Trophoblast cell (in vitro differentiated cells and primary cell): Measurements from ENCODE around the gene S100A16. TPM values are rescaled to one million over a fixed set of nuclear protein-coding genes. Genes with fewer than 3 reads are reported as not detected.

Experiments
- DNase-seq, 2 donors: peaks; one replicate each; pipeline ENCODE4 v3.0.0-alpha.2; 2016
- H2AFZ ChIP-seq: 2 replicates; pipeline ENCODE4 v1.6.1; 2013; ENCODE audit warnings: low read length, moderate library complexity, mild to moderate bottlenecking; ENCODE audit not compliant: insufficient read depth, poor library complexity
- H2AK5ac ChIP-seq: 2 replicates; pipeline ENCODE4 v1.6.1; 2013; ENCODE audit warnings: mild to moderate bottlenecking, low read length
- H2BK120ac ChIP-seq: 2 replicates; pipeline ENCODE4 v1.6.1; 2013; ENCODE audit warnings: low read length, mild to moderate bottlenecking, moderate library complexity; ENCODE audit not compliant: insufficient read depth, poor library complexity
- H2BK12ac ChIP-seq: 2 replicates; pipeline ENCODE4 v1.6.1; 2013; ENCODE audit warnings: mild to moderate bottlenecking, low read length, moderate library complexity
- H2BK5ac ChIP-seq: 2 replicates; pipeline ENCODE4 v1.6.1; 2013; ENCODE audit warnings: low read length, low read depth, moderate library complexity, mild to moderate bottlenecking; ENCODE audit not compliant: poor library complexity
- H3K14ac ChIP-seq: 2 replicates; pipeline ENCODE4 v1.6.1; 2013; ENCODE audit warnings: mild to moderate bottlenecking, low read length
- H3K18ac ChIP-seq: 2 replicates; pipeline ENCODE4 v1.6.1; 2013; ENCODE audit warnings: mild to moderate bottlenecking, low read length
- H3K23ac ChIP-seq: 2 replicates; pipeline ENCODE4 v1.6.1; 2013; ENCODE audit warnings: low read length
- H3K27ac ChIP-seq: 2 replicates; pipeline ENCODE4 v1.5.1; 2013; ENCODE audit warnings: low read depth, mild to moderate bottlenecking, inconsistent platforms, low read length, moderate library complexity
- H3K27me3 ChIP-seq: 2 replicates; pipeline ENCODE4 v1.6.1; 2013; ENCODE audit warnings: inconsistent platforms, mild to moderate bottlenecking, low read length, moderate library complexity; ENCODE audit not compliant: insufficient read depth
- H3K36me3 ChIP-seq, 2 experiments: 1 replicate in 1 of 2; 2 replicates in 1 of 2; pipeline ENCODE4 v1.6.1; 2013; ENCODE audit warnings: low read length in 2 of 2, mild to moderate bottlenecking in 2 of 2, moderate library complexity in 1 of 2; ENCODE audit not compliant: insufficient read depth in 2 of 2, control insufficient read depth in 1 of 2
- H3K4ac ChIP-seq: 2 replicates; pipeline ENCODE4 v1.6.1; 2013; ENCODE audit warnings: low read depth, mild to moderate bottlenecking, low read length, moderate library complexity
- H3K4me1 ChIP-seq, 2 experiments: 1 replicate in 1 of 2; 2 replicates in 1 of 2; pipeline ENCODE4 v1.6.1; 2013; ENCODE audit warnings: low read length in 2 of 2, mild to moderate bottlenecking in 2 of 2, moderate library complexity in 1 of 2; ENCODE audit not compliant: insufficient read depth in 2 of 2, control insufficient read depth in 1 of 2
- H3K4me2 ChIP-seq: 2 replicates; pipeline ENCODE4 v1.6.1; 2013; ENCODE audit warnings: inconsistent platforms, mild to moderate bottlenecking, low read length, moderate library complexity
- H3K4me3 ChIP-seq: 2 replicates; pipeline ENCODE4 v1.5.1; 2013; ENCODE audit warnings: mild to moderate bottlenecking, low read depth, low read length, inconsistent platforms
- H3K79me1 ChIP-seq: one replicate; pipeline ENCODE4 v1.6.1; 2013; ENCODE audit warnings: low read length
- H3K79me2 ChIP-seq: 2 replicates; pipeline ENCODE4 v1.6.1; 2013; ENCODE audit warnings: low read length, mild to moderate bottlenecking; ENCODE audit not compliant: control insufficient read depth, insufficient read depth, poor library complexity
- H3K9ac ChIP-seq: 2 replicates; pipeline ENCODE4 v1.6.1; 2013; ENCODE audit warnings: mild to moderate bottlenecking, low read length
- H3K9me3 ChIP-seq: 2 replicates; pipeline ENCODE4 v1.6.1; 2013; ENCODE audit warnings: low read depth, mild to moderate bottlenecking, control low read depth, inconsistent platforms, low read length; ENCODE audit not compliant: insufficient read depth
- H4K12ac ChIP-seq: 2 replicates; pipeline ENCODE4 v1.6.1; 2013; ENCODE audit warnings: low read depth, mild to moderate bottlenecking, low read length, moderate library complexity
- H4K8ac ChIP-seq: 2 replicates; pipeline ENCODE4 v1.6.1; 2013; ENCODE audit warnings: low read depth, mild to moderate bottlenecking, low read length, moderate library complexity
- H4K91ac ChIP-seq: one replicate; pipeline ENCODE4 v1.6.1; 2013; ENCODE audit warnings: low read depth, mild to moderate bottlenecking, low read length, moderate library complexity
- WGBS: extraction: QIAGEN DNeasy Blood & Tissue Kit; methylation state at CpG from one replicate; pipeline ENCODE4 v1.1.7; 2013; ENCODE audit warnings: missing lambda C conversion rate; ENCODE audit not compliant: insufficient read length, insufficient coverage; ENCODE audit errors: extremely low coverage; 5-methylcytosine and 5-hydroxymethylcytosine counted together
- polyA plus RNA-seq: library from polyadenylated mRNA; stranded (reverse); fragments of 200-250 nt; gene quantifications from 2 replicates; pipeline ENCODE4 v1.2.3, GENCODE V29; 2013

The S100A16 gene
- 48.3 and 48.6 TPM in 2 replicates for polyA plus RNA-seq

- Histone ChIP-seq H3K9me3 (no peaks in the 10 kb centered on the region), H3K4me2 (no peak within 1 kb of the TSS), H3K4me3 (no peak within 1 kb of the TSS), H4K91ac (peak within 1 kb of the TSS; percentile 67), H2BK120ac (peak within 1 kb of the TSS; percentile 62), H4K8ac (no peak within 1 kb of the TSS), H3K27me3 (no peaks in the 10 kb centered on the region), H2AK5ac (peak within 1 kb of the TSS; percentile 89), H3K18ac (peak within 1 kb of the TSS; percentile 62), H3K9ac (no peak within 1 kb of the TSS), H2BK5ac (no peak within 1 kb of the TSS), H3K23ac (no peak within 1 kb of the TSS), H3K79me2 (peaks cover 3% of the 10 kb centered on the region), H3K4ac (peak within 1 kb of the TSS; percentile 33), H3K36me3 (no peaks in the 10 kb centered on the region), H4K12ac (no peak within 1 kb of the TSS), H2AFZ (no peak within 1 kb of the TSS), H3K79me1 (peaks cover 38% of the 10 kb centered on the region), H3K27ac (no peak within 1 kb of the TSS), H3K4me1 (peaks cover 51 to 59% of the 10 kb centered on the region in 2 experiments), H2BK12ac (peak within 1 kb of the TSS; percentile 72), H3K14ac (peak within 1 kb of the TSS; percentile 53)
- no CpG with 5 or more reads among the region's 9 CpGs for WGBS
- no peak for DNase-seq
These were observed at the start of gene S100A16 for GRCh38 chr1:153612755-153613331. Gene S100A16 (minus strand): TSS chr1:153613137. CDS start chr1:153608151, 4,986 bp downstream.

DNA sequence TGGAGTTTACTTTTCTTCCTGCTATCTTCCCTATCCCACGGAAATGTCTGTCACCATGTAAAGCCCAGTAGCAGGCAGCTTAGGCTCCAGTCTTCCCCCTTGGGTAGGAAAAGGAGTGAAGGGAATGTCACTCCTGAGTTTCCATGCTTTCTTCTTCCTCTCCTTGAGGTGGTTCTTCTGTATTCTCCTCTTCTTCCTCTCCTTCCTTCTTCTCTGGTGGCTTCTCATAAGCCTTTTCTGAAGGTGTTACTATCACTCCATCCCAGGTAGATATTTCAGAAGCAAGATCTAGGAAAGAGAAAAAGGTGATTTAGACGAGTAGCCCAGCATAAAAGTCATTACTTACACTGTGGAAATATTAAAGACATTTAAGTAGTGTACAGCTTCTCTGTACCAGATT lies 49.3 kb upstream of the S100A16 start:
- Histone ChIP-seq H3K27ac (no peak overlapping the region), H2AFZ (no peak overlapping the region), H2AK5ac (no peak overlapping the region), H3K4me1 (peaks cover 2 to 3% of the 10 kb centered on the region in 2 experiments), H4K12ac (no peak overlapping the region), H3K79me2 (peaks cover 3% of the 10 kb centered on the region), H3K4ac (no peak overlapping the region), H3K4me3 (no peak overlapping the region), H3K79me1 (peaks cover 3% of the 10 kb centered on the region), H3K9me3 (no peaks in the 10 kb centered on the region), H3K14ac (no peak overlapping the region), H2BK12ac (no peak overlapping the region), H4K91ac (no peak overlapping the region), H3K4me2 (no peak overlapping the region), H2BK5ac (no peak overlapping the region), H4K8ac (no peak overlapping the region), H3K36me3 (peaks cover 39 to 59% of the 10 kb centered on the region in 2 experiments), H3K23ac (no peak overlapping the region), H3K27me3 (no peaks in the 10 kb centered on the region), H3K18ac (no peak overlapping the region), H2BK120ac (no peak overlapping the region), H3K9ac (no peak overlapping the region)
- WGBS = no CpG with 5 or more reads among the region's 2 CpGs
- DNase-seq = no peak

GRCh38 chr1:153661111-153661708 lies 48.3 kb upstream of the S100A16 start:
- peaks cover 2 to 3% of the 10 kb centered on the region in 2 experiments for H3K4me1 ChIP-seq

GRCh38 chr1:153659656-153660055 lies 46.7 kb upstream of the S100A16 start:
- H2BK5ac ChIP-seq = no peak overlapping the region
- no peak overlapping the region for H3K4ac ChIP-seq
- no peaks in the 10 kb centered on the region for H3K27me3 ChIP-seq
- H3K4me2 ChIP-seq = no peak overlapping the region
- H3K18ac ChIP-seq = no peak overlapping the region
- H3K4me3 ChIP-seq = no peak overlapping the region
- H4K91ac ChIP-seq = no peak overlapping the region
- H3K14ac ChIP-seq = no peak overlapping the region
- no peak overlapping the region for H2BK120ac ChIP-seq
- H3K36me3 ChIP-seq = peaks cover 23 to 35% of the 10 kb centered on the region in 2 experiments
- DNase-seq = peak; percentile 52
- no peak overlapping the region for H4K12ac ChIP-seq
- H3K4me1 ChIP-seq = peaks cover 2 to 3% of the 10 kb centered on the region in 2 experiments
- no peak overlapping the region for H3K9ac ChIP-seq
- no peak overlapping the region for H2AK5ac ChIP-seq
- no peak overlapping the region for H2AFZ ChIP-seq
- H4K8ac ChIP-seq = no peak overlapping the region
- H3K23ac ChIP-seq = no peak overlapping the region
- H3K79me2 ChIP-seq = peaks cover 3% of the 10 kb centered on the region
- no peak overlapping the region for H2BK12ac ChIP-seq
- H3K27ac ChIP-seq = no peak overlapping the region
- WGBS = no CpG with 5 or more reads among the region's 9 CpGs
- H3K9me3 ChIP-seq = no peaks in the 10 kb centered on the region
- H3K79me1 ChIP-seq = peaks cover 3% of the 10 kb centered on the region

More at GRCh38 chr1:153661111-153661708, 48.3 kb upstream of the S100A16 start:
- Histone ChIP-seq H4K91ac (no peak overlapping the region), H4K8ac (no peak overlapping the region), H3K4me3 (no peak overlapping the region), H3K23ac (no peak overlapping the region), H2AFZ (no peak overlapping the region), H2BK5ac (no peak overlapping the region), H3K9me3 (no peaks in the 10 kb centered on the region), H3K27ac (no peak overlapping the region), H3K18ac (no peak overlapping the region), H3K79me1 (peaks cover 3% of the 10 kb centered on the region), H3K14ac (no peak overlapping the region), H3K36me3 (peaks cover 29 to 48% of the 10 kb centered on the region in 2 experiments), H3K27me3 (no peaks in the 10 kb centered on the region), H2AK5ac (no peak overlapping the region), H3K4me2 (no peak overlapping the region), H3K4ac (no peak overlapping the region), H2BK120ac (no peak overlapping the region), H2BK12ac (no peak overlapping the region), H4K12ac (peak overlapping the region; percentile 33), H3K79me2 (peaks cover 3% of the 10 kb centered on the region), H3K9ac (no peak overlapping the region)
- WGBS = no CpG with 5 or more reads among the region's 9 CpGs
- peak; percentile 94 to 97 for DNase-seq
